Gastroesophageal sphincter (tissue), 4 donors: Measurements from ENCODE around the gene TSPAN32. TPM values are rescaled to one million over a fixed set of nuclear protein-coding genes. Genes with fewer than 3 reads are reported as not detected.
"Not testable (repeated sequence)": the region's sequence is repeated elsewhere in the genome, so short reads cannot be mapped to it uniquely, and the experiment has no call there.

ENCODE experiments used
- ATAC-seq: fragments of 150-250 bp; one replicate; pipeline ENCODE4 v1.9.1; 2016; ENCODE audit warnings: mild to moderate bottlenecking, moderate library complexity
- H3K27ac ChIP-seq, 4 donors: fragments of 200-600 bp; sonication (generic) in 3 of 4; 1 replicate in 3 of 4; 2 replicates in 1 of 4; pipeline ENCODE4 v1.5.1; 2016 to 2019
- H3K27me3 ChIP-seq: fragments of 200-600 bp; sonication (generic); one replicate; pipeline ENCODE4 v1.5.1; 2019
- H3K36me3 ChIP-seq, 2 donors: fragments of 200-600 bp; sonication (generic); one replicate each; pipeline ENCODE4 v1.5.1; 2019; ENCODE audit warnings: control low read depth in 1 of 2
- H3K4me1 ChIP-seq, 3 donors: fragments of 200-600 bp; sonication (generic); 1 replicate in 2 of 3; 2 replicates in 1 of 3; pipeline ENCODE4 v1.5.1; 2016 to 2019; ENCODE audit warnings: control low read depth in 2 of 3
- H3K4me3 ChIP-seq, 2 donors: fragments of 200-600 bp; sonication (generic); one replicate each; pipeline ENCODE4 v1.5.1; 2019; ENCODE audit warnings: mild to moderate bottlenecking in 1 of 2, moderate library complexity in 1 of 2
- H3K9me3 ChIP-seq, 3 donors: fragments of 200-600 bp; sonication (generic); one replicate each; pipeline ENCODE4 v1.5.1; 2017 to 2019; ENCODE audit warnings: control low read depth in 2 of 3
- EP300 ChIP-seq: sonication (generic); formaldehyde crosslinking; IDR thresholded peaks from one replicate; pipeline ENCODE4 v1.6.1; 2017; ENCODE audit warnings: antibody characterized with exemption, mild to moderate bottlenecking
- POLR2A ChIP-seq, 2 donors: fragments of 450-650 bp; IDR thresholded peaks; one replicate each; pipeline ENCODE4 v1.6.1; 2017; ENCODE audit warnings: antibody characterized with exemption in 2 of 2, mild to moderate bottlenecking in 2 of 2, moderate library complexity in 1 of 2
- POLR2AphosphoS5 ChIP-seq: sonication (generic); formaldehyde crosslinking; IDR thresholded peaks from one replicate; pipeline ENCODE4 v1.6.1; 2017; ENCODE audit warnings: antibody characterized with exemption
- WGBS, 2 donors: methylation state at CpG; one replicate each; pipeline ENCODE4 v1.1.5; 2018; ENCODE audit warnings: low coverage in 1 of 2; 5-methylcytosine and 5-hydroxymethylcytosine counted together
- total RNA-seq, 4 donors: library from RNA; depleted of rRNA; stranded (reverse); fragments of >200 nt; gene quantifications; one replicate each; pipeline ENCODE4 v1.1.0, GENCODE V29; 2016
- TF ChIP-seq, protein P1 (sequence below), 4 experiments: fragments of 200-600 bp in 2 of 4; fragments of 450-650 bp in 2 of 4; sonication (generic) in 1 of 4; IDR thresholded peaks; one replicate each; pipeline ENCODE4 v1.5.1; 2017 to 2019; ENCODE audit warnings: antibody characterized with exemption in 4 of 4, mild to moderate bottlenecking in 2 of 4, moderate library complexity in 2 of 4

The TSPAN32 gene
- total RNA-seq, 4 donors from 2014 or later, result 0.62 to 3.6 (median 3.6) TPM; not detected in 1

DNA sequence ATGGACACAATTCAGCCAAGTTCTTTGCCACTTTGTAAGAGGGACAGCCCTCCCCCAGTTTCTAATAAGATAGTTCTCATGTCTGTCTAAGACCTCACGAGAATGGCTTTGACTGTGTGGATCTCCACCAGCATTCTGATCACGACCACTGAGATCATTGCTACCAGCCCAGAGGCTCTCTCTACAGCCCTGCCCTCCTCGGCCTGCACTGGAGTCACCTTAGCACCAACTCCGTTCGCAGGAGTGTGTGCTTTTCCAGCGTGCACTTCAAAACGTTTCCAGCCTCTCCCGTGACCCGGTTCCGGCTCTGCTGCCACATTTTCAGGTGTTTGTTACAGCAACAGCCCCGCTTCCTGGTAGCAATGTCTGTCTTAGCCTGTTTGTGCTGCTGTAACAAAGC, 26.2 kb downstream of the TSPAN32 start:
- Histone ChIP-seq H3K9me3 (no peaks in the 10 kb centered on the region), H3K36me3 (no peaks in the 10 kb centered on the region), H3K27me3 (no peaks in the 10 kb centered on the region), H3K27ac (no peak overlapping the region), H3K4me3 (no peak overlapping the region), H3K4me1 (peaks cover 0 to 3% (median 0%) of the 10 kb centered on the region in 3 donors)
- WGBS, 2 donors, result 91 to 93% methylated on average over 5 to 8 of the region's 11 CpGs
- TF ChIP-seq POLR2A (IDR thresholded peaks at IDR 0.05), result no peak
- TF ChIP-seq, protein P1, sequence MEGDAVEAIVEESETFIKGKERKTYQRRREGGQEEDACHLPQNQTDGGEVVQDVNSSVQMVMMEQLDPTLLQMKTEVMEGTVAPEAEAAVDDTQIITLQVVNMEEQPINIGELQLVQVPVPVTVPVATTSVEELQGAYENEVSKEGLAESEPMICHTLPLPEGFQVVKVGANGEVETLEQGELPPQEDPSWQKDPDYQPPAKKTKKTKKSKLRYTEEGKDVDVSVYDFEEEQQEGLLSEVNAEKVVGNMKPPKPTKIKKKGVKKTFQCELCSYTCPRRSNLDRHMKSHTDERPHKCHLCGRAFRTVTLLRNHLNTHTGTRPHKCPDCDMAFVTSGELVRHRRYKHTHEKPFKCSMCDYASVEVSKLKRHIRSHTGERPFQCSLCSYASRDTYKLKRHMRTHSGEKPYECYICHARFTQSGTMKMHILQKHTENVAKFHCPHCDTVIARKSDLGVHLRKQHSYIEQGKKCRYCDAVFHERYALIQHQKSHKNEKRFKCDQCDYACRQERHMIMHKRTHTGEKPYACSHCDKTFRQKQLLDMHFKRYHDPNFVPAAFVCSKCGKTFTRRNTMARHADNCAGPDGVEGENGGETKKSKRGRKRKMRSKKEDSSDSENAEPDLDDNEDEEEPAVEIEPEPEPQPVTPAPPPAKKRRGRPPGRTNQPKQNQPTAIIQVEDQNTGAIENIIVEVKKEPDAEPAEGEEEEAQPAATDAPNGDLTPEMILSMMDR (IDR thresholded peaks at IDR 0.05), result no peak
- no peak for TF ChIP-seq EP300
- no peak for TF ChIP-seq POLR2AphosphoS5
- no peak for ATAC-seq

- ATAC-seq, result no peak
- no peak for TF ChIP-seq POLR2AphosphoS5
- TF ChIP-seq EP300, result no peak
- TF ChIP-seq, protein P1 (IDR thresholded peaks at IDR 0.05), result no peak
- TF ChIP-seq POLR2A (IDR thresholded peaks at IDR 0.05), result no peak
- Histone ChIP-seq H3K9me3 (no peaks in the 10 kb centered on the region), H3K27me3 (no peaks in the 10 kb centered on the region), H3K36me3 (no peaks in the 10 kb centered on the region), H3K27ac (no peak overlapping the region), H3K4me1 (peaks cover 0 to 3% (median 0%) of the 10 kb centered on the region in 3 donors), H3K4me3 (no peak overlapping the region)
- 95 to 97% methylated on average over 9 to 11 of the region's 15 CpGs for WGBS, 2 donors
These were observed 27.0 kb downstream of the TSPAN32 start for GRCh38 chr11:2328656-2329354.

DNA sequence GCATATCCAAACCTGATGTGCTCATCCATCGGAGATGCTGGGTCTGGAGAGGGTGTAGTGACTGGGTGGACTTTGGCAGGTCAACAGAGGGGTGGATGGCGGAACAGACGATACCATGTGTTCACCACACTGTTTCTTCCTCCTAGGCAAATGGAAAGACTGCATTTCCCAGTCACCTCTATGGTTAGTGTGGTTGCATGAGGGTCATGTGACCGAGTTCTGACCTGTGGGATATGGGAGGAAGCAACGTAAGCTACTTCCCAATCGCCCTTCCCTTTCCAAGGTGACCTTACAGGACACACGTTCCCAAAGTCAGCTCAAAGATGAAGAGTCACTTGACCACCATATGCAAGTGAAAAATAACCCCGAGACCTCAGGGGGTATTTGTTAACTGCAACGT, 27.7 kb downstream of the TSPAN32 start:
- TF ChIP-seq POLR2AphosphoS5 (no peak), POLR2A (IDR thresholded peaks at IDR 0.05) (no peak), EP300 (no peak)
- TF ChIP-seq, protein P1 (IDR thresholded peaks at IDR 0.05), result no peak
- 91 to 100% methylated on average over 4 to 6 of the region's 9 CpGs for WGBS, 2 donors
- H3K4me1 ChIP-seq, result peaks cover 0 to 3% (median 0%) of the 10 kb centered on the region in 3 donors
- H3K36me3 ChIP-seq, result no peaks in the 10 kb centered on the region
- no peaks in the 10 kb centered on the region for H3K9me3 ChIP-seq
- H3K4me3 ChIP-seq, result no peak overlapping the region
- H3K27ac ChIP-seq, result no peak overlapping the region
- ATAC-seq, result no peak
- H3K27me3 ChIP-seq, result no peaks in the 10 kb centered on the region

DNA sequence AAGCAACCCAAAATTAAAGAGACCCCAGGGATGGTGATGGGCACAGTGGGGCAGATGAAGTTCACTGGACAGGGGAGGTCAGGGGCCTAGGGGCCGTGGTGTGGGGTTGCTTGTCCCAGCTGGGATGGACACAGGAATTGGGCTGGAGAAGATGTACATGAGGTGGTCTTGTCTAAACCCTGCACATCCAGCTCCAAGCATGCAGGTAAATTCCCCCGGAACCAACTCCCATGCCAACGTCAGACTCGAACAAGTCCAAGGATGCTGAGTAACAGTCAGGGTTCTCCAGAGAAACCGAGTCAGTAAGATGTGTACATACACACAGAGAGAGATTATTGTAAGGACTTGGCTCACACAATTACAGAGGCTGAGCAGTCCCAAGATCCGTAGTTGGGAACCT, 28.9 kb downstream of the TSPAN32 start:
- 92% methylated on average over 5 of the region's 6 CpGs; no CpG with 5 or more reads in 1 of the 2 donors for WGBS, 2 donors
- Histone ChIP-seq H3K27ac (no peak overlapping the region), H3K4me1 (peaks cover 0 to 1% (median 0%) of the 10 kb centered on the region in 3 donors), H3K9me3 (no peaks in the 10 kb centered on the region), H3K27me3 (no peaks in the 10 kb centered on the region), H3K4me3 (no peak overlapping the region), H3K36me3 (no peaks in the 10 kb centered on the region)
- no peak for TF ChIP-seq POLR2A (IDR thresholded peaks at IDR 0.05)
- no peak for TF ChIP-seq POLR2AphosphoS5
- no peak for ATAC-seq

GRCh38 chr11:2331404-2331803, 29.6 kb downstream of the TSPAN32 start:
- TF ChIP-seq, protein P1 (IDR thresholded peaks at IDR 0.05), result no peak
- no peak for TF ChIP-seq EP300
- no peak for TF ChIP-seq POLR2AphosphoS5
- no peak for TF ChIP-seq POLR2A (IDR thresholded peaks at IDR 0.05)
- no peaks in the 10 kb centered on the region for H3K9me3 ChIP-seq
- no peaks in the 10 kb centered on the region for H3K36me3 ChIP-seq
- no peak for ATAC-seq
- H3K4me3 ChIP-seq, result no peak overlapping the region
- H3K4me1 ChIP-seq, result no peaks in the 10 kb centered on the region
- H3K27ac ChIP-seq, result no peak overlapping the region
- WGBS, 2 donors, result 94 to 100% methylated on average over 2 of the region's 5 CpGs
- no peaks in the 10 kb centered on the region for H3K27me3 ChIP-seq

GRCh38 chr11:2332569-2332968, 30.8 kb downstream of the TSPAN32 start:
- not testable (repeated sequence) for H3K9me3 ChIP-seq, H3K4me1 ChIP-seq, ATAC-seq, H3K4me3 ChIP-seq, H3K36me3 ChIP-seq, H3K27me3 ChIP-seq, H3K27ac ChIP-seq
- WGBS, 2 donors, result no CpG with 5 or more reads among the region's 29 CpGs

- not testable (repeated sequence) for H3K36me3 ChIP-seq, H3K4me3 ChIP-seq, ATAC-seq, H3K4me1 ChIP-seq, H3K27ac ChIP-seq, H3K27me3 ChIP-seq, H3K9me3 ChIP-seq
- WGBS, 2 donors, result no CpG with 5 or more reads among the region's 4 CpGs
These were observed 31.8 kb downstream of the TSPAN32 start for GRCh38 chr11:2333486-2334205.

- not testable (repeated sequence) for ATAC-seq, H3K36me3 ChIP-seq, H3K27me3 ChIP-seq, H3K27ac ChIP-seq, H3K9me3 ChIP-seq, H3K4me1 ChIP-seq, H3K4me3 ChIP-seq
- 91 to 93% methylated on average over 7 to 12 of the region's 18 CpGs for WGBS, 2 donors
These were observed 33.5 kb downstream of the TSPAN32 start for GRCh38 chr11:2335286-2335685.
